ENCODE results near the gene EHD4. TPM values are rescaled to one million over a fixed set of nuclear protein-coding genes. Genes with fewer than 3 reads are reported as not detected.

The EHD4 gene
- total and polyA plus RNA-seq, 2 experiments from 2014 or later, result 27.3 to 34.7 TPM

- Histone ChIP-seq H3K4me2 (peak overlapping the region; percentile 35), H3K27me3 (no peaks in the 10 kb centered on the region), H3K79me2 (peaks cover 26% of the 10 kb centered on the region), H4K20me1 (ENCODE audit: insufficient read depth, poor library complexity, severe bottlenecking) (no peaks in the 10 kb centered on the region), H2AFZ (no peak overlapping the region), H3K9me2 (replicated peaks; ENCODE audit: insufficient read depth) (no peaks in the 10 kb centered on the region), H3K4me3 (no peak overlapping the region), H3K4me1 (ENCODE audit: insufficient read depth) (peaks cover 47% of the 10 kb centered on the region), H3K36me3 (replicated peaks; ENCODE audit: insufficient read depth, low read depth) (no peaks in the 10 kb centered on the region), H3K27ac (peak overlapping the region; percentile 88), H3K9me3 (ENCODE audit: low read depth) (no peaks in the 10 kb centered on the region)
- WGBS (ENCODE audit: low lambda C conversion rate, missing lambda C conversion rate), result 67% methylated on average over 3 of the region's 3 CpGs
- DNase-seq (ENCODE audit: low spot score), result no peak
- TF ChIP-seq EZH2 (IDR thresholded peaks at IDR 0.05; ENCODE audit: borderline replicate concordance) (no peak), CTCF (IDR thresholded peaks at IDR 0.05; ENCODE audit: poor library complexity) (no peak), EZH2phosphoT487 (IDR thresholded peaks at IDR 0.05; ENCODE audit: low read depth, severe bottlenecking, unreplicated experiment) (no peak)
Measured at GRCh38 chr15:41919954-41920538, 52.3 kb downstream of the EHD4 start.

- Histone ChIP-seq H3K27ac (peak overlapping the region; percentile 88), H3K4me2 (no peak overlapping the region), H3K79me2 (peaks cover 23% of the 10 kb centered on the region), H4K20me1 (ENCODE audit: insufficient read depth, poor library complexity, severe bottlenecking) (no peaks in the 10 kb centered on the region), H3K4me1 (ENCODE audit: insufficient read depth) (peaks cover 44% of the 10 kb centered on the region), H3K9me2 (replicated peaks; ENCODE audit: insufficient read depth) (no peaks in the 10 kb centered on the region), H3K36me3 (replicated peaks; ENCODE audit: insufficient read depth, low read depth) (no peaks in the 10 kb centered on the region), H3K27me3 (no peaks in the 10 kb centered on the region), H2AFZ (no peak overlapping the region), H3K9me3 (ENCODE audit: low read depth) (no peaks in the 10 kb centered on the region), H3K4me3 (no peak overlapping the region)
- TF ChIP-seq CTCF (IDR thresholded peaks at IDR 0.05; ENCODE audit: poor library complexity) (no peak), EZH2 (IDR thresholded peaks at IDR 0.05; ENCODE audit: borderline replicate concordance) (no peak), EZH2phosphoT487 (IDR thresholded peaks at IDR 0.05; ENCODE audit: low read depth, severe bottlenecking, unreplicated experiment) (no peak)
- no peak for DNase-seq (ENCODE audit: low spot score)
- 89% methylated on average over 30 of the region's 30 CpGs for whole genome bisulfite sequencing (ENCODE audit: low lambda C conversion rate, missing lambda C conversion rate)
Measured at GRCh38 chr15:41919201-41919820, 53.0 kb downstream of the EHD4 start.

GRCh38 chr15:41918506-41919126 lies 53.7 kb downstream of the EHD4 start:
- no peaks in the 10 kb centered on the region for H3K9me2 ChIP-seq (replicated peaks; ENCODE audit: insufficient read depth)
- peaks cover 17% of the 10 kb centered on the region for H3K79me2 ChIP-seq
- H3K4me2 ChIP-seq, result no peak overlapping the region
- H3K27ac ChIP-seq, result peak overlapping the region; percentile 88
- H3K9me3 ChIP-seq (ENCODE audit: low read depth), result no peaks in the 10 kb centered on the region
- H4K20me1 ChIP-seq (ENCODE audit: insufficient read depth, poor library complexity, severe bottlenecking), result no peaks in the 10 kb centered on the region
- peaks cover 40% of the 10 kb centered on the region for H3K4me1 ChIP-seq (ENCODE audit: insufficient read depth)
- 97% methylated on average over 8 of the region's 8 CpGs for WGBS (ENCODE audit: low lambda C conversion rate, missing lambda C conversion rate)
- H3K4me3 ChIP-seq, result no peak overlapping the region
- H3K36me3 ChIP-seq (replicated peaks; ENCODE audit: insufficient read depth, low read depth), result no peaks in the 10 kb centered on the region
- no peak for TF ChIP-seq CTCF (IDR thresholded peaks at IDR 0.05; ENCODE audit: poor library complexity)
- no peak for TF ChIP-seq EZH2phosphoT487 (IDR thresholded peaks at IDR 0.05; ENCODE audit: low read depth, severe bottlenecking, unreplicated experiment)
- H2AFZ ChIP-seq, result no peak overlapping the region
- H3K27me3 ChIP-seq, result no peaks in the 10 kb centered on the region
- no peak for DNase-seq (ENCODE audit: low spot score)

Data from hepatocyte (in vitro differentiated cells).